Transverse colon (tissue), 3 donors: Measurements from ENCODE around the gene EIF3J.

Experiments
- CTCF ChIP-seq, 5 experiments: fragments of 200-600 bp in 3 of 5; fragments of 450-650 bp in 2 of 5; sonication (generic) in 3 of 5; IDR thresholded peaks; 1 replicate in 2 of 5; 2 replicates in 3 of 5; pipeline ENCODE4 v1.5.1; 2016 to 2017; ENCODE audit warnings: antibody characterized with exemption in 5 of 5, inconsistent platforms in 3 of 5, mild to moderate bottlenecking in 2 of 5, moderate library complexity in 1 of 5
- EP300 ChIP-seq: sonication (generic); formaldehyde crosslinking; IDR thresholded peaks from one replicate; pipeline ENCODE4 v1.6.1; 2017; ENCODE audit warnings: antibody characterized with exemption, low read depth
- POLR2A ChIP-seq: fragments of 450-650 bp; IDR thresholded peaks from one replicate; pipeline ENCODE4 v1.6.1; 2016; ENCODE audit warnings: antibody characterized with exemption, mild to moderate bottlenecking, moderate library complexity

- no peak for TF ChIP-seq CTCF (IDR thresholded peaks at IDR 0.05)
- no peak for TF ChIP-seq POLR2A
- TF ChIP-seq EP300: no peak
Measured at GRCh38 chr15:44580105-44580504, 43.2 kb downstream of the EIF3J start.
